Kidney epithelial cell (primary cell): Measurements from ENCODE around the gene RSAD2. TPM values are rescaled to one million over a fixed set of nuclear protein-coding genes. Genes with fewer than 3 reads are reported as not detected.

ENCODE experiments used
- DNase-seq: peaks from one replicate; pipeline ENCODE4 v3.0.0-alpha.2; 2010; ENCODE audit warnings: low read depth
- H3K27me3 ChIP-seq: 2 replicates; pipeline ENCODE4 v1.6.0; 2011; ENCODE audit warnings: low read length; ENCODE audit not compliant: control insufficient read depth, insufficient read depth
- H3K36me3 ChIP-seq: 2 replicates; pipeline ENCODE4 v1.5.1; 2011; ENCODE audit warnings: low read length; ENCODE audit not compliant: control insufficient read depth, insufficient read depth
- H3K4me3 ChIP-seq: 2 replicates; pipeline ENCODE4 v1.5.1; 2011; ENCODE audit warnings: low read depth, mild to moderate bottlenecking, control low read depth, low read length
- total RNA-seq: library from RNA; depleted of rRNA; stranded (reverse); fragments of >200 nt; gene quantifications from 2 replicates; pipeline ENCODE4 v1.2.3, GENCODE V29; 2015
- TF ChIP-seq, protein P1 (sequence below): IDR thresholded peaks from 2 replicates; pipeline ENCODE4 v1.5.1; 2011; ENCODE audit warnings: mild to moderate bottlenecking, moderate library complexity, low read length, control low read depth, inconsistent platforms; ENCODE audit not compliant: insufficient read depth, poor library complexity, severe bottlenecking

RSAD2 gene
- total RNA-seq, 1 donor from 2014 or later, result 3.6 TPM

DNA sequence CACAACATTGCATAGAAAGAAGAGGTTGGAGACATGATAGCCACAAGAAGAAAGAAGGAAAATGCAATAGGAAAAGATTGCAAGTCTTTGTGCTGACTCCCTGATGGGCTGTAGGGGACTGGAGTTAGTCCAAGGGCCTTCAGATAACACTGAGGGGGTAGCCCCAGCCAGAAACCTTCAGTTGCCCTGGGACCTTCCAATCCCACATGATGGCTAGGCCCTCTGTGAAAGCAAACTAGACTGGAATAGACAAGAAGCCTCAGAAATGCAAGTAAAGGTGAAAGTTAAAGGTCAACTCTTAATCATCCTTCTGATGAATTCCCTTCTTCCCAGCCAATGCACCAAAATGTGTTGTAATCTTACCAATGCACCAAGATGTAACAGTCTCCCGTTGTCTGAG lies 31.0 kb upstream of the RSAD2 start:
- TF ChIP-seq, protein P1, sequence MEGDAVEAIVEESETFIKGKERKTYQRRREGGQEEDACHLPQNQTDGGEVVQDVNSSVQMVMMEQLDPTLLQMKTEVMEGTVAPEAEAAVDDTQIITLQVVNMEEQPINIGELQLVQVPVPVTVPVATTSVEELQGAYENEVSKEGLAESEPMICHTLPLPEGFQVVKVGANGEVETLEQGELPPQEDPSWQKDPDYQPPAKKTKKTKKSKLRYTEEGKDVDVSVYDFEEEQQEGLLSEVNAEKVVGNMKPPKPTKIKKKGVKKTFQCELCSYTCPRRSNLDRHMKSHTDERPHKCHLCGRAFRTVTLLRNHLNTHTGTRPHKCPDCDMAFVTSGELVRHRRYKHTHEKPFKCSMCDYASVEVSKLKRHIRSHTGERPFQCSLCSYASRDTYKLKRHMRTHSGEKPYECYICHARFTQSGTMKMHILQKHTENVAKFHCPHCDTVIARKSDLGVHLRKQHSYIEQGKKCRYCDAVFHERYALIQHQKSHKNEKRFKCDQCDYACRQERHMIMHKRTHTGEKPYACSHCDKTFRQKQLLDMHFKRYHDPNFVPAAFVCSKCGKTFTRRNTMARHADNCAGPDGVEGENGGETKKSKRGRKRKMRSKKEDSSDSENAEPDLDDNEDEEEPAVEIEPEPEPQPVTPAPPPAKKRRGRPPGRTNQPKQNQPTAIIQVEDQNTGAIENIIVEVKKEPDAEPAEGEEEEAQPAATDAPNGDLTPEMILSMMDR, result no peak
- Histone ChIP-seq H3K27me3 (no peaks in the 10 kb centered on the region), H3K4me3 (no peak overlapping the region), H3K36me3 (no peaks in the 10 kb centered on the region)
- no peak for DNase-seq

DNA sequence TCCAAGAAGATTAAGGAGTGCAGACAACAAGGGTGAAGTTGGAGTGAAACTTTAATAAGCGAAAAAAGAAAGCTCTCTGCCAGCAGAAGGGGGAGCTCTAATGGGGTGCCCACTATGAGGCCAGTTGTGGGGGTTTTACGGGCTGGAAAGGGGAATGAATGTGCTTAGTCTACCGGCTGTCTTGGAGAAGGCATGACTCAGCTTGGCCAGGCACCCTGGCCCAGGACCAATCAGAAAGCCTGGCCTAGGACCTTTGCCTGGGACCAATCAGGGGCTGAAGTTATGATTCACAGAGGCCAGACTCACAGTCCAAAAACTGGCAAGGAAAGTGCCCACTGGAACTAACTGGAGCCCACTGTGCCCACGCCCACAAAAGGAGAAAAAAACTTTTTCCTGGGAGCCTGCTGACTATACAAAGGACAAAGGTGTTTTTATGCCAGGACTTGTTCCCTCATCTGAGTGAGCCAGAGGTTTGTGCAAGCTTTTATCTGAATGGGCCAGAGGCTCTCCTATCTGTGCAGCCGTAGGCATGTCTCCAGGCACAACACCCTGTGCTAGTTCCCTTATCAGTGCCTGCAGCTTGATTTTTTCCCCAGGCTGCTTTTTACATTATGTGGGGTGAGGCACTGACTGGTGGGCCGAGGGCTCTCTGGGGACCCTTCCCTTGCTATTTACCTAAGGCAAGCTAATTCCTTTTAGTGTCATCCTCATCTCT lies 30.5 kb upstream of the RSAD2 start:
- no peak for DNase-seq

DNA sequence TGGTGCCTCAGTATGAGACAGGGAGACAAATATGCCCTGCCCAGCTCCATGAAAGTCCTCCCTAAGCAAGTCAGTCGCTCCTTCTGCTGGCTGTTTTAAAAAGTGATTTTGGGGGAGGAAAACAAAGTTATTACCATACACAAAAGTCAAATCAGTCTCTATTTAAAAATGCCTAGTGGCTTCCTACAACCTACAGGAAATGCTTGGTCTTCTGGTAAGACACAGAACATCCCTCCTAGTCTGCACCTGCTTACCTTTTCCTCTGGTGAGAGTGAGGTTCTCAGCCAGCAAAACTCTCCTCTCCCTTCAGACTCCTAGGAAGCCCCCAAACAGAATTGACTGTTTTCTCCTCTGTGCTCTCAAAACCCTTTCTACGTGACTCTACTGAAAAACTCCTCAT lies 25.4 kb upstream of the RSAD2 start:
- no peak for DNase-seq
- H3K4me3 ChIP-seq, result no peak overlapping the region
- H3K27me3 ChIP-seq, result no peaks in the 10 kb centered on the region
- TF ChIP-seq, protein P1, result no peak
- no peaks in the 10 kb centered on the region for H3K36me3 ChIP-seq

More for the DNA sequence above, 30.5 kb upstream of the RSAD2 start:
- H3K27me3 ChIP-seq, result no peaks in the 10 kb centered on the region
- no peak overlapping the region for H3K4me3 ChIP-seq
- H3K36me3 ChIP-seq, result no peaks in the 10 kb centered on the region
- TF ChIP-seq, protein P1, result no peak

- Histone ChIP-seq H3K4me3 (no peak overlapping the region), H3K27me3 (no peaks in the 10 kb centered on the region), H3K36me3 (no peaks in the 10 kb centered on the region)
- TF ChIP-seq, protein P1, result no peak
- no peak for DNase-seq
Observed at GRCh38 chr2:6854416-6854815, 23.2 kb upstream of the RSAD2 start.

- H3K36me3 ChIP-seq, result no peaks in the 10 kb centered on the region
- TF ChIP-seq, protein P1, result no peak
- no peak overlapping the region for H3K4me3 ChIP-seq
- no peaks in the 10 kb centered on the region for H3K27me3 ChIP-seq
- DNase-seq, result no peak
Observed at GRCh38 chr2:6855860-6856547, 21.6 kb upstream of the RSAD2 start.
